Hepatocyte (in vitro differentiated cells): ENCODE results near the gene GTF3C1.

ENCODE experiments used
- EZH2 ChIP-seq: fragments of 200-600 bp; sonication (generic); IDR thresholded peaks from 2 replicates; pipeline ENCODE4 v1.6.1; 2016; ENCODE audit warnings: antibody characterized with exemption, mild to moderate bottlenecking, borderline replicate concordance
- EZH2phosphoT487 ChIP-seq: fragments of 200-600 bp; sonication (generic); IDR thresholded peaks from one replicate; pipeline ENCODE4 v1.6.1; 2018; ENCODE audit warnings: antibody characterized with exemption, mild to moderate bottlenecking, low read depth, moderate library complexity; ENCODE audit not compliant: unreplicated experiment, severe bottlenecking
- TF ChIP-seq, protein P1 (sequence below): fragments of 200-600 bp; sonication (generic); IDR thresholded peaks from 2 replicates; pipeline ENCODE4 v1.5.1; 2016; ENCODE audit warnings: antibody characterized with exemption, mild to moderate bottlenecking; ENCODE audit not compliant: poor library complexity

DNA sequence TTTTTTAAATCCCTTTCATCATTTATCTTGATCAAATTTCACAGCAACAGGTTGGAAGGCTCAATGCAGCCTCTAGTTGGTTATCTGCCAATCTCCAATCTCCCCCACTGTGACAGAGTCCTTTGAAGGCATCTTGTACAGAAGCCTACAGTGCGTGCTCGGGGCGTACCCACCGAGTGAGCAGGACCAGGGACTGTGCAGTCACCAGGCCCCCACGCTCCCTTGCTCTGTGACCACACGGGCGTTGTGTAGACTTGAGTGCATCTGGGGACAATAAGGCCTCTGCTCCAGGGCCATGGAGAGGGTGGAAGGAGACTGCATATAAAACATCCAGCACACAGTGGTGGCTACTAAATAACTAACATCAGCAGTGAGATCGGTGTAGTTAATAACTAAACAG is 63.4 kb downstream of the GTF3C1 start:
- TF ChIP-seq, protein P1, sequence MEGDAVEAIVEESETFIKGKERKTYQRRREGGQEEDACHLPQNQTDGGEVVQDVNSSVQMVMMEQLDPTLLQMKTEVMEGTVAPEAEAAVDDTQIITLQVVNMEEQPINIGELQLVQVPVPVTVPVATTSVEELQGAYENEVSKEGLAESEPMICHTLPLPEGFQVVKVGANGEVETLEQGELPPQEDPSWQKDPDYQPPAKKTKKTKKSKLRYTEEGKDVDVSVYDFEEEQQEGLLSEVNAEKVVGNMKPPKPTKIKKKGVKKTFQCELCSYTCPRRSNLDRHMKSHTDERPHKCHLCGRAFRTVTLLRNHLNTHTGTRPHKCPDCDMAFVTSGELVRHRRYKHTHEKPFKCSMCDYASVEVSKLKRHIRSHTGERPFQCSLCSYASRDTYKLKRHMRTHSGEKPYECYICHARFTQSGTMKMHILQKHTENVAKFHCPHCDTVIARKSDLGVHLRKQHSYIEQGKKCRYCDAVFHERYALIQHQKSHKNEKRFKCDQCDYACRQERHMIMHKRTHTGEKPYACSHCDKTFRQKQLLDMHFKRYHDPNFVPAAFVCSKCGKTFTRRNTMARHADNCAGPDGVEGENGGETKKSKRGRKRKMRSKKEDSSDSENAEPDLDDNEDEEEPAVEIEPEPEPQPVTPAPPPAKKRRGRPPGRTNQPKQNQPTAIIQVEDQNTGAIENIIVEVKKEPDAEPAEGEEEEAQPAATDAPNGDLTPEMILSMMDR, result no peak
- TF ChIP-seq EZH2 (no peak), EZH2phosphoT487 (no peak)
